OCI-LY3 (cell line): ENCODE results near the gene TREX2.

Source experiments
- H2AFZ ChIP-seq: fragments of 200-600, 300-600 bp; shearing (Covaris generic); 2 replicates; pipeline ENCODE4 v1.6.0; 2014; ENCODE audit warnings: antibody characterized with exemption, low read depth, low read length
- H3K27ac ChIP-seq: fragments of 200-600, 300-600 bp; sonication (generic); 2 replicates; pipeline ENCODE4 v1.5.1; 2014; ENCODE audit warnings: mild to moderate bottlenecking, low read length, moderate library complexity, mixed read lengths
- H3K27me3 ChIP-seq: fragments of 200-600, 300-600 bp; sonication (generic); 2 replicates; pipeline ENCODE4 v1.6.1; 2014; ENCODE audit warnings: low read depth, low read length, mixed read lengths
- H3K36me3 ChIP-seq: fragments of 200-600, 300-600 bp; sonication (generic); replicated peaks from 2 replicates; pipeline ENCODE3; 2014; ENCODE audit warnings: low read depth, low read length, mixed read lengths
- H3K4me1 ChIP-seq: fragments of 300-600, 200-600 bp; sonication (generic); 2 replicates; pipeline ENCODE4 v1.6.1; 2014; ENCODE audit warnings: low read length, mixed read lengths
- H3K4me2 ChIP-seq: fragments of 200-600, 300-600 bp; sonication (generic); 2 replicates; pipeline ENCODE4 v1.6.1; 2014; ENCODE audit warnings: low read length, mixed read lengths
- H3K4me3 ChIP-seq: fragments of 300-600, 200-600 bp; sonication (generic); 2 replicates; pipeline ENCODE4 v1.5.1; 2014; ENCODE audit warnings: antibody characterized with exemption, mild to moderate bottlenecking, low read length, moderate library complexity
- H3K79me2 ChIP-seq: fragments of 300-600, 200-600 bp; shearing (Covaris generic); 2 replicates; pipeline ENCODE4 v1.6.1; 2014; ENCODE audit warnings: mild to moderate bottlenecking, low read length, mixed read lengths
- H3K9ac ChIP-seq: fragments of 300-600, 200-600 bp; shearing (Covaris generic); 2 replicates; pipeline ENCODE4 v1.6.0; 2014; ENCODE audit warnings: mild to moderate bottlenecking, low read length, moderate library complexity
- H3K9me3 ChIP-seq: fragments of 200-600, 300-600 bp; shearing (Covaris generic); 2 replicates; pipeline ENCODE4 v1.6.1; 2014; ENCODE audit warnings: low read length, mixed read lengths; ENCODE audit not compliant: insufficient read depth
- H4K20me1 ChIP-seq: fragments of 200-600, 300-600 bp; sonication (generic); 2 replicates; pipeline ENCODE4 v1.6.1; 2016; ENCODE audit warnings: low read length, mixed read lengths; ENCODE audit not compliant: insufficient read depth
- CTCF ChIP-seq: fragments of 200-600, 300-600 bp; sonication (generic); IDR thresholded peaks from 2 replicates; pipeline ENCODE4 v1.5.1; 2014; ENCODE audit warnings: antibody characterized with exemption, low read length, low read depth
- EZH2phosphoT487 ChIP-seq: fragments of 200-600 bp; shearing (Covaris generic); IDR thresholded peaks from 2 replicates; pipeline ENCODE4 v1.6.1; 2018; ENCODE audit warnings: antibody characterized with exemption, mixed run types, low read depth

Gene TREX2

GRCh38 chrX:153413731-153414130 is 32.1 kb downstream of the TREX2 start:
- H3K79me2 ChIP-seq = peaks cover 7% of the 10 kb centered on the region; the same call in 1 of the 2 replicates
- H3K36me3 ChIP-seq = no peaks in the 10 kb centered on the region
- no peak overlapping the region for H3K27ac ChIP-seq
- no peak overlapping the region for H3K9ac ChIP-seq
- H3K4me3 ChIP-seq = no peak overlapping the region
- H3K4me1 ChIP-seq = peaks cover 15% of the 10 kb centered on the region
- no peaks in the 10 kb centered on the region for H3K27me3 ChIP-seq
- no peaks in the 10 kb centered on the region for H3K9me3 ChIP-seq
- TF ChIP-seq EZH2phosphoT487 (no peak), CTCF (no peak)
- no peak overlapping the region for H3K4me2 ChIP-seq
- H2AFZ ChIP-seq = no peak overlapping the region
- H4K20me1 ChIP-seq = no peaks in the 10 kb centered on the region

DNA sequence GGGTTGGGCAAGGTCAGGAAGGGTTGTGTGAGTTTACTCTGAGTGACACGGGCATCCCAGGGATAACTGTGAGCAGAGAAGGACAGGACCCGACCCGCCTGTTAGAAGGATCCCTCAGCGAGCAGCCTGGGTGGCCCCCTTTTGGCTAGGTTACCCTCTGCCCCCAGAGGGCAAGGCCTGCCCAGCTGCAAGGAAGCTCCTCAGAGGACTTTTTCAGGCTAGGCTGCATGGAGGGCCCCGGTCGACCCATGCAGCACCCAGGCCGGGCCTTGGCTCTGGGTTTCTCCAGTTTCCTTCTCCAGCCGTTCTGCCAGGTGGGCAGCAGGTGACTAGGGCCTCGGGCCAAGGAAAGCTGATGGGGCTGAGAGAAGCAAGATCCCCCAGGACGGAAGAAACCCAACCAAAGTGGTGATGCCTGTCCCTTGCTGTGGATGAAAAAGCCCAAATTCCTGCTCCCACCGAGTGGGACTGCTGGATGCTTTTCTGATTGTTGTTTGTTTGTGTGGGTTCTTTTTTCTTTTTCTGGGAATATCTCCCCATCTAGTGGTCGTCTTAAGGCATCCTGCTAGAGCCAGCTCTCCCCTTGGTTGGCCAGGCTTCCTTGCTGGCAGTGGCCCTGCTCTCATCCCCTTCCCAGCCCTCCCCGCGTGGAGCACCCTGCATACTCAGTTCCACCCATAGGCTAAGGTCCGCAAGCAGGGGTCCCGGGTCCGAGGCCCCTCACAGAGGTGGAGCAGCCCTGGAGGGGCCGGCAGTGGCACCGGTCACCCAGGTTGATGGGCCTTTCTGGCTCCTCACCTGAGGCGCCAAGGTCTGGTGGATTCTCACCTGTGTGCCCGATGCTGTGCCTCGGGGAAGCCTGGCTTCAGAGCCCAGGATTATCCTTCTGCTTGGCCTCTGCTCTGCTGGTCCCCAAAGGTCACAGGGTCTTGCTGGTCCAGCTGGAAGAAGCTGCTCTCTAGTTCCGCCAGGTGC is 32.8 kb downstream of the TREX2 start:
- TF ChIP-seq EZH2phosphoT487 = no peak
- TF ChIP-seq CTCF = no peak
- Histone ChIP-seq H3K27ac (no peak overlapping the region), H3K4me2 (peak overlapping the region; percentile 99), H3K27me3 (no peaks in the 10 kb centered on the region), H3K79me2 (peaks cover 7% of the 10 kb centered on the region; the same call in 1 of the 2 replicates), H2AFZ (no peak overlapping the region), H3K36me3 (no peaks in the 10 kb centered on the region), H4K20me1 (no peaks in the 10 kb centered on the region), H3K4me1 (peaks cover 15% of the 10 kb centered on the region), H3K4me3 (peak overlapping the region; percentile 98), H3K9me3 (no peaks in the 10 kb centered on the region), H3K9ac (peak overlapping the region; percentile 81)

GRCh38 chrX:153411988-153412574 is 33.8 kb downstream of the TREX2 start:
- Histone ChIP-seq H3K9me3 (no peaks in the 10 kb centered on the region), H3K36me3 (no peaks in the 10 kb centered on the region), H3K27me3 (no peaks in the 10 kb centered on the region), H3K4me1 (peaks cover 15% of the 10 kb centered on the region), H3K4me3 (peak overlapping the region; percentile 98), H4K20me1 (no peaks in the 10 kb centered on the region), H2AFZ (peak overlapping the region; percentile 47), H3K9ac (peak overlapping the region; percentile 81), H3K27ac (no peak overlapping the region), H3K79me2 (peaks cover 7% of the 10 kb centered on the region; the same call in 1 of the 2 replicates), H3K4me2 (peak overlapping the region; percentile 99)
- TF ChIP-seq EZH2phosphoT487 (no peak), CTCF (no peak)

GRCh38 chrX:153411255-153411987 is 34.4 kb downstream of the TREX2 start, which contains the start of gene ZFP92:
Gene ZFP92, plus strand, starts transcription at chrX:153411472. Its CDS starts 6,851 bp downstream, at chrX:153418323.
- H3K4me2 ChIP-seq = peak within 1 kb of the TSS; percentile 99

More at GRCh38 chrX:153411255-153411987, 34.4 kb downstream of the TREX2 start, which contains the start of gene ZFP92:
- Histone ChIP-seq H3K27ac (no peak within 1 kb of the TSS), H2AFZ (peak within 1 kb of the TSS; percentile 82), H4K20me1 (no peaks in the 10 kb centered on the region), H3K27me3 (no peaks in the 10 kb centered on the region), H3K4me1 (peaks cover 15% of the 10 kb centered on the region), H3K9ac (peak within 1 kb of the TSS; percentile 81), H3K36me3 (no peaks in the 10 kb centered on the region), H3K4me3 (peak within 1 kb of the TSS; percentile 98), H3K9me3 (no peaks in the 10 kb centered on the region), H3K79me2 (peaks cover 7% of the 10 kb centered on the region; the same call in 1 of the 2 replicates)
- no peak for TF ChIP-seq EZH2phosphoT487
- TF ChIP-seq CTCF = no peak
